HG02852 (cell line): ENCODE results near the gene AMDHD1.

Experiments
- ATAC-seq: cut with Tn5 transposase; IDR thresholded peaks from one replicate; pipeline ENCODE4 v1.9.1; 2021; ENCODE audit warnings: mild to moderate bottlenecking, moderate library complexity; ENCODE audit not compliant: unreplicated experiment

Gene AMDHD1, protein sequence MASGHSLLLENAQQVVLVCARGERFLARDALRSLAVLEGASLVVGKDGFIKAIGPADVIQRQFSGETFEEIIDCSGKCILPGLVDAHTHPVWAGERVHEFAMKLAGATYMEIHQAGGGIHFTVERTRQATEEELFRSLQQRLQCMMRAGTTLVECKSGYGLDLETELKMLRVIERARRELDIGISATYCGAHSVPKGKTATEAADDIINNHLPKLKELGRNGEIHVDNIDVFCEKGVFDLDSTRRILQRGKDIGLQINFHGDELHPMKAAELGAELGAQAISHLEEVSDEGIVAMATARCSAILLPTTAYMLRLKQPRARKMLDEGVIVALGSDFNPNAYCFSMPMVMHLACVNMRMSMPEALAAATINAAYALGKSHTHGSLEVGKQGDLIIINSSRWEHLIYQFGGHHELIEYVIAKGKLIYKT

DNA sequence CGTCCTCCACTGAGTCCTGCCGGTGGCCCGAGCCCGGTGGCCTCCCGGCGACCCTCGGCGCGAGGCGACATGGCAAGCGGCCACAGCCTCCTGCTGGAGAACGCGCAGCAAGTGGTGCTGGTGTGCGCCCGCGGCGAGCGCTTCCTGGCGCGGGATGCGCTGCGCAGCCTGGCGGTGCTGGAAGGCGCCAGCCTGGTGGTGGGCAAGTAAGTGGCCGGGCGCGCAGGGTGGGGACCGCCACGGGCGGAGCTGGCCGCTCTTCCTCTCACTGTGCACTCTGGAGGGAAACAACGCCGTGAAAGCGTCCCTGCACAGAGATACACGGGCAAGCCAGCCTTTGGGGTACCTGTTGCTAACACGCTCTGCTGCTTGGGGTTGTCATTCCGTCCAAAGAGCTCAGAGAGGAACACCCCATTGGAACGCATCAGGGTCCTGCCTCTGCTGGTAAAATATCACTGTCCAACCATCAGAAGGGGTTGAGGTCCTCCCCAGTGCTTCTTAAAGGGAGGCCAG is at the start of gene AMDHD1:
Gene AMDHD1 (plus strand): TSS at position 2 of the 513 bp plus-strand sequence. CDS start 68 bp downstream, at position 70.
- ATAC-seq = peak; percentile 57

DNA sequence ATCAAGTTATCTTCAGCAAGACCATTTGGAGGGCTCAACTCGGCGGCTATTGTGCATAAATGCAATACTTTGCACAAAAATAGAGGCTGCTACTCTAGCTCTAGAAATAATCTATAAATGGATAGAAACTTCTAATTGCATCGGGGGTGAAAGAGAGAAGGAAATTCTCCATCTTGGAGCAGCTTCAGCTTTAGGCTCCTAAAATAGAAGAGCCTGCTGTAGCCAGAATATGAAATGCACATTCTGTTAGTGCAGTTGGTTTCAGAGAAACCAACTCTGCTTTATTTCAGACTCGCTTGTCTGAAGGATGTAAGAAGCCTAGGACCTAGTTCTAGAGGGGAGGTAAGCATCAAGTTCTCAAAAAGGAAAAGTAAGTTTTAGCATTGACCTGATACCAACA is 46.3 kb upstream of the AMDHD1 start:
- ATAC-seq = no peak

DNA sequence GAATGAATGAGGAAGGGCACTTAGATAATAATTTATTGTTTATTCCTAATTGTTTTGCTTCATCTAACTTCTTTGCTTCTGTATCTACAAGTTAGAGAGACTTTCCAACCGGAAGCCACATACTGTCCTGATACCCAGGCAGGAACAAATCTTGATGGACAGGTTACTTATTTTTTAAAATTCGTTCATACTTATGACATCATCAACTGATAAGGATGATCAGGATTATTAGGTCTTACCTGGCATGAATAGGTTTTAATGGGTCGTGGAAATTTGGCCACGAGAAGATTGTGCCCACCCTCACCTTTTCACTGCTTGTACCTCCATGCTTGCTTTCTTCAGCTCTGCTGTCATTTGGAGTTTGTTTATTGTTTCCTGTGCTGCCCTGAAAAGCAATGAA is 45.0 kb upstream of the AMDHD1 start:
- ATAC-seq = no peak

DNA sequence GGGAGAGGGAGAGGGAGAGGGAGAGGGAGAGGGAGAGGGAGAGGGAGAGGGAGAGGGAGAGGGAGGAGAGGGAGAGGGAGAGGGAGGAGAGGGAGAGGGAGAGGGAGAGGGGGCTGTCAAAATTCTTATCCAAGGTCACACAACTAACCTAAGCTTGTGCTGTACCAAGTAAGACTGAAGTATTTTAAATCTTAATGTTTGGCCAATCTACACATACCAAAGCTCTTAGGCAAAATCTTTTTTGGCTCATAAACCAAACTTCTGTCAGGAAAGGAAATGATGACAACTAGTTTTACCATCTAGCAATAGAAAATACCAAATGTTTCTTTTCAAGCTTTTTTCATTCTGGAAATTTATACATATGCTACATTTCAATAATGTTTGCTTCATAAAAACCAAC is 34.6 kb upstream of the AMDHD1 start:
- no peak for ATAC-seq

DNA sequence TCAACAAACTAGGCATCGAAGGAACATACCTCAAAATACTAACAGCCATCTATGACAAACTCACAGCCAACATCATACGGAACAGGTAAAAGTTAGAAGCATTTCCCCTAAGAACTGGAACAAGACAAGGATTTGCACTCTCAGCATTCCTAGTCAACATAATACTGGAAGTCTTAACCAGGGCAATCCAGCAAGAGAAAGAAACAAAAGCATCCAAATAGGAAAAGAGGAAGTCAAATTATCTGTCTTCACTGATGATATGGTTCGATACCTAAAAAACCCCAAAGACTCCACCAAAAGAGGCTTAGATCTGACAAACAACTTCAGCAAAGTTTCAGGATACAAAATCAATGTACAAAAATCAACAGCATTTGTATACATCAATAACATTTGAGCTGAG is 33.3 kb upstream of the AMDHD1 start:
- ATAC-seq = no peak

DNA sequence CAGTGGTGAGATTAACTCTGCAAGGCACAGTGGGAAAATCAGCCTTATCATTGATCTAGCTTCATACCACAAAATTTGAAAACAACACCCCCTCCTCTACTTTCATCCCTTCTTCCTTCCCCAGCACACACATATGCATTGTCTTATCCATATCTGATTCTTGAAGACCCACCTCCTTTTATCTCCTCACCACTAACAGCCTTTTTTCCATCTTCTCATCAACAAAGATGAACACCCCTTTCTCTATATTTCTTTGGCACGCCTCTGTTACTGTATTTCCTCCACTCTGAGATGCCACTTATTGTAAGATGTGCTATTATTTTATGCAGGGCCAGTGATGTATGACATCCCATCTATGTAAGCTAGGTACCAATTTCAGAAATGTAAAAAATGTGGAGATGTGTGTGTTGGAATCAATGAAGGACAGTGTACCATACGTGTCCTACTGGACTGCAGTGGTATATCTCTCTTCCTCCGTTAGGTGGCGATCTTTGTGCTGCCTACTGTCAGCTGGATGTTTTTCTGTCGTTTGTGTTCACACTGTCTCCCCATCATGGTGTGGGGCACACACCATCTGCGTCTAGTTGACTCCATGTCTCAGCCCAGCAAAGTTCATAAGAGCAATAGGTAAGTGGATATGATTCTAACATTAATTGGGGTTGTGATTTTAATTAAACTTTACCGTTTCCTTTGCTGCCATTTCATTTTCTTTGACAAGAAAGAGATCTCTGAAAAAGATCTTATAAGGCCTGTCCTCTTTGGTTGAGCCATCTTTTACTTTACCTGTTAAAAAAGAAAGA is 24.7 kb upstream of the AMDHD1 start:
- ATAC-seq = peak; percentile 79

DNA sequence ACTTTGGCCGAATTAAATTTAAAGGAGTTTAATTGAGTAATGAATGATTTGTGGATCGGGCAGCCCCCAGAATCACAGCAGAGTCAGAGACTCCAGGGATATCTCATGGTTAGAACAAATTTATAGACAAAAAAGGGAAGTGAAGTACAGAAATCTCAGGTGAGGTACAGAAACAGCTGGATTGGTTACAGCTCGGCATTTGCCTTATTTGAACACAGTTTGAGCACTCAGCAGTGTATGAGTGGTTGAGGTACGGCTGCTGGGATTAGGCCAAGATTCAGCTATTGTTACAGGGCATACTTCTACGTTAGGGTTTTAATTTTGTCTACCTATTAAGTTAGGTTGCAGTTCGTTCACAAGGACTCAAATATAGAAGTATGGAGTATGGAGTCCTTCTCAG is 24.0 kb upstream of the AMDHD1 start:
- ATAC-seq = no peak

DNA sequence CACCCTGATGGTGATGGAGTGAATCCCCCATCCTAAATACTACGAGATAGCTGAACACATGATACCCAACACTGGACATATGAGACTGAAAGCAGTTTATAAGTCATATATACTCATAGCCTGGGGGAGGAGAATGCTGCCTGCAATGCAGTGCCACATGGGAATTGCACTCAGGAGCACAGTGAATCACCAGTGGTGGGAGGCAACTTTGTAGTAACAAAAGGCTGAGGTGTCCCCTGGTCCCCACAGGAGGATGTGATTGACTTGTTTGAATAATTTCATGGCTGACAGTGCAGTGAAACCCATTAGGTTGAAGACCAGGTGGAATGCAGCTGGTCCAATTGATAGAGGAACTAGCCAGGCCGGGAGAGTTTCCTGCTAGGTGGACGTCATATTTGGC is 20.9 kb upstream of the AMDHD1 start:
- ATAC-seq = no peak

DNA sequence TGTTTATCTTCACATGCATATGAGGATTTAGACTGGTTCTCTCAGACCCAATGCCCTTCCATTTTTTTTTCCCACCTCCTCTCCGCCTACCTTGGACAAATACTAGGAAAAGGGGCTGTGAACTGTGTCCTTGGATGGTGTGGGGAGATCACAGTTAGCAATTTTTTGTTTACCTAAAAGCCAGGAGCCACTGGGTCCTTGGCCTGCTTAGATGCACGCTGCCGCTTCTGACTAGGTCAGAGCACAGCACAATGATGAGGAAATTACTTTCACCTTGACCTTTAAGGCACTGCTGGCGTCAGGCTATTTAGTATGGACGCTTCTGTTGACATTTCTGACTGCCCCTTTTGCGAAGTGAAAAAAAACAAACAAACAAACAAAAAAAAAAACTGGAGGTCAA is 2.6 kb upstream of the AMDHD1 start:
- ATAC-seq = no peak

DNA sequence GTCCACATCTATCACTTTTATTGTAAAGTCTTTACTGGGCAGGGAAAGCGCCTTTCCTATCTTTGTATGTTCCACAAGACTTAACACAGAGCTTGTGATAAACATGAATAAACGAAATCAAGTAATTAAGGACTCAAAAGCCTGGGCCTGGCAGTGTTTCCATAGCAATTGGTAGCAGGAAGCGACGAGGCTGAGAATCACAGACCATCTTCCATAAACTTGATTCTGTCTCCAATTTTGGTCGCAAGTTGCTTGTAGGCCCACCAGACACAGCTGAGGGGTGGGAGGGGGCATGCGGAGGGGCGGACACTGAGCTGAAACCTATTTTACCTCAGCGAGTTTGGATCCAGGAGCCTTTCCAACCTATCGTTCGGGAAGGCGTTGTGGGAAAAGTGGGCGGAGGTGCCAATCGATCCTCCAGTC is 1.0 kb upstream of the AMDHD1 start:
- no peak for ATAC-seq

DNA sequence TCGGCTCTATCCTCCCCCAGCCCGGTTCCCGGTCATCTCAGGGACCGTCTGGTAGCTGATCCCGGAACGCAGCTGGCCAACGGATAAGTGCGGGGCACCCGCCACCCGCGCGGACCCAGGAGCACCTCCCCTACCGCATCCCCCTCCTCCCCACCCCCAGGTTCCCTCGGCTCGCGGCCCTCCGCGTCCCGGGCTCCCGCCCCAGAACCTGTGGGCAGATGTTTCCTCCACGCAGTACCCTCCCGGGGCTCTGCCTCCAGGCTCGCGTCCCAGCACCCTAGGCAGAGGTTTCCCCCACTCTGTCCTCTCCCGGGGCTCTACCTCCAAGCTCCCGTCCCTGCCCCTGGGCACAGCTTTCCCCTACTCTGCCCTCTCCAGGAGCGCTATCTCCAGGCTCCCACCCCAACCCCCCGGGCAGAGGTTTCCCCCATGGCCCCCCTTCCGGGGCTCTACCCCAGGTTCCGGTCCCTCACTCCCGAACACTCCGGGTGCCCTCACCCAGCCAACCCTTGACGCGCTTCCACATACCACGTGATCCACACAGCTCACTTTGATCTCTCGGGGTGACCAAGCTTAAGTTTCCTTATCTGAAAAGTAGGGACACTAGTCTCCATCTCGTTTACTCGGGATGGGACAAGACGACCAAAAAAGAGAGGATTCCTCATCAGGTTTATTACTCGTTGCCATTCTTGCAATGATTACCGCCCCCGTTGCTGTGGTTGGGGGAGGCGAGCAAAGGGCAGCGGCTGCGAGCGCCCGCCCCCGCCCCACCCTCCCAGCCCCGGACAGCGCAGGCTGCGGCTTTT is 404 bp upstream of the AMDHD1 start, which contains the start of gene CCDC38:
Gene CCDC38 (minus strand): TSS at position 91 of the 806 bp plus-strand sequence. CDS start 6,105 bp downstream, outside the sequence.
- peak; percentile 98 for ATAC-seq

DNA sequence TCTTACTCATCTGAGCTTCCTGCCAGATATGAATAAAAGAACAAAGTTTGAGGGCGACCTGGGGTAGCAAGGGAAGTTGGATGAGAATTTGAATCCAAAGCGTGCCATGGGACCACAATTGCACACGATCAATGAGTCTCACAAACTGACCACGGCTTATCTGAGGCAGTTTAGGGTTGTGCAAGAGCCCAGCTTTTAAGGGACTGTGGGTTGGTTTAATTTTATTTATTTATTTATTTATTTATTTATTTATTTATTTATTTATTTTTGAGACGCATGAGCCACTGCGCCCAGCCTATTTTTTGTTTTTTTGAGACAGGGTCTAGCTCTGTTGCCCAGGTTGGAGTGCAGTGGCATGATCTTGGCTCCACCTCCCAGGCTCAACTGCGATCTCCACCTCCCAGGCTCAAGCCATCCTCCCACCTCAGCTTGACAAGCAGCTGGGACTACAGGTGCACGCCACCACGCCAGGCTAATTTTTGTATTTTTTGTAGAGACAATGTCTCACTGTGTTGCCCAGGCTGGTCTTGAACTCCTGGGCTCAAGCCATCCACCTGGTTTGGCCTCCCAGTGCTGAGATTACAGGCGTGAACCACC is 1.1 kb downstream of the AMDHD1 start:
- ATAC-seq = no peak

DNA sequence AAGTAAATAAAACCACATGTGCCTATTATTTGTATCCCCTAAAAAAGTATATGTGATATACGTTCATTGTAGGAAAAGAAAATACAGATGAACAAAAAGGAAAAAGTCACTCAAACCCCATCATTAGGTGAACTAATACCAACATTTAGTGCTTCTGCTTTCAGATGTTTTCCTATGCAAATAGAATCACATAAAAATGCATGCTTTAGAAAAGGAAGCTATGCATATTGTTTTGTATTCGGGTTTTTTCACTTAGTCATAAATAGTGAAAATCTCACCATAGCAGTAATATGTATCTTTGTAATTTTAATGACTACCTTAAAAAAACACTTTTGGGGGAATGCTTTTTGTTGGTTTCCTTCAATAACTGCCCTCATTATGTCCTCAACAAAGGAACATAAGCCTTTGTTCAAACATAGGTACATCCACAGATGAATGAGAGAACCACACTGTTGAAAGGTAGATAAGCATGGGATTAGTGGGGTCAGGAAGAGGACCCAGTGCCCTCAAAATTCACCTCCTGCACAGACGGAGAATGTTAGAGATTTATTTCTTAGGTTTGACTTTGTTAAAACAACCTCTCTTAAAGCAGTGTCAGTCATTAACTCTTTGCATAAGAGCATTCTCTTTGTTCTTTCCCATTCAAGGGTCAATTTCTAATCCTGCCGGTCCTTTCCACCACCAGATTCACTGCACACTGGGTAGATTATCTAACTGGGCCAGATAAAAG is 6.5 kb downstream of the AMDHD1 start:
- no peak for ATAC-seq

DNA sequence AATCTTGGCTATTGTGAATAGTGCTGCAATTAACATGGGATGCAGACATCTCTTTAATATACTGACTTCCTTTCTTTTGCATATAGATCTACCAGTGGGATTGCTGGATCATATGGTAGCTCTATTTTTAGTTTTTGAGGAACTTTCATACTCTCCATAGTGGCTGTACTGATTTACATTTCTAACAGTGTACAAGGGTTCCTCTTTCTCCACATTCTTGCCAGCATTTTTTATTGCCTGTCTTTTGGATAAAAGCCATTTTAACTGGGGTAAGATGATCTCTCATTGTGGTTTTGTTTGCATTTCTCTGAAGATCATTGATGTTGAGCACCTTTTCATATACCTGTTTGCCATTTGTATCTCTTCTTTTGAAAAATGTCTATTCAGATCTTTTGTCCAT is 8.4 kb downstream of the AMDHD1 start:
- no peak for ATAC-seq

DNA sequence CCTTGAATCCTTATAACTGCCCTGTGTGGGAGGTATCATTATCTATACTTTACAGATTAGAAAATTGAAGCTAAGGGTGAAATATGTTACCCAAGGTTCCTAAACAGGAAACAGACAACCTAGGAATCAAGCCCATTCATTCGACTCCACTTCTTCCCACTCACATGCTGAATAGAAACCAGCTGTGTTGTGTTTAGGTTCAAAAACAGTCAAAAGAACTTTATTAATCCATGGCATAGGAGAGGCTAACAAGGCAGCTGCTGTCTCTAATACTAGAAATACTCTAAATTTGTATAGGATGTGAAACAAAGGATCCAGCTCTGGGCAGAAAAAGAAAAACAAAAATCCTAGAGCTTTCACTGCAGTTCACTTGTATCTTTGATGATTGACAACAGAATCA is 9.9 kb downstream of the AMDHD1 start:
- no peak for ATAC-seq

DNA sequence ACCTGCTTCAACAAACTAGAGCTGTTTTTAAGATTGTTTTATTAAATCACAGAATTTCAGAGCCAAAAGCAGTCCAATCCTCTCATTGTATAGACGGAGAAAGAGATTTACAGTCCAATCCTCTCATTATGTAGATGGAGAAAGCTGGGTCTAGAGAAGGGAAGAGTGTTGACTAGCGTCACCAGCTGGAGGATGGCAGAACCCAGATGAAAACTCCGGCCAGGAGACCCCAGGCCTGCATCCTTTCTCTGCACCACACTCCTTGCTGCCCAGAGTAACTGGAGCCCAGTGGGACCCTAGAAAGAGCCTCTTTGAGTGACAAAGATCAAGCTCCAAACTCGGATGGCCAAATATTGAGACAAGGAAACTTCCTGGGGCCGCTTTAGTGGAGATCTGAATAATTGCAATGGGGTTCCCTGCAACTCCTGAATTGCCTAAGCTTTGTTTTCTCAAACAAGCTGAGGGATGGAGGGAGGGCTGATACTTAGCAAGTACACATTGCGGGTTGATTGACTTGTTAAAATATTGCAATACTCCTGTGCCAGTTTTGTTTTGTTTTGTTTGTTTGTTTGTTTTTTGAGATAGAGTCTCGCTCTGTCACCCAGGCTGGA is 12.5 kb downstream of the AMDHD1 start:
- ATAC-seq = no peak

DNA sequence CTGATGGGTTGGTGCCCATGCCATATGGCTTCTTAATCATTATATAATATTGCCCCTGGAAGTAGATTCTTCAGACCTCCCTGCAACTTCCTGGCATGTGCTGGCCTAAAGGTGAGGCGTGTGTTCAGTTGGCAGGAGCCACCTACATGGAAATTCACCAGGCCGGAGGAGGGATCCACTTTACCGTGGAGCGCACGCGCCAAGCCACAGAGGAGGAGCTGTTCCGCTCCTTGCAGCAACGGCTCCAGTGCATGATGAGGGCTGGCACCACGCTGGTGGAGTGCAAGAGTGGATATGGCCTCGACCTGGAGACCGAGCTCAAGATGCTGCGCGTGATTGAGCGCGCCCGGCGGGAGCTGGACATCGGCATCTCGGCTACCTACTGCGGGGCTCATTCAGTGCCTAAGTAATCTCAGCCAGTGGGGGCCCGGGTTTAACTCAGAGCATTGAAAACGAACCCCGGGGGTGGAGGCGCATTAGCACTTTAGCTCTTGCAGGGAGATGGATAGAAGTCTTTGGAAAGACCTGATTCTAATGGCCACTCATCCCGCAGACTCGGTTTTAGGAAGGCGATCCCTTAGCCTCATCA is 13.5 kb downstream of the AMDHD1 start:
- no peak for ATAC-seq

DNA sequence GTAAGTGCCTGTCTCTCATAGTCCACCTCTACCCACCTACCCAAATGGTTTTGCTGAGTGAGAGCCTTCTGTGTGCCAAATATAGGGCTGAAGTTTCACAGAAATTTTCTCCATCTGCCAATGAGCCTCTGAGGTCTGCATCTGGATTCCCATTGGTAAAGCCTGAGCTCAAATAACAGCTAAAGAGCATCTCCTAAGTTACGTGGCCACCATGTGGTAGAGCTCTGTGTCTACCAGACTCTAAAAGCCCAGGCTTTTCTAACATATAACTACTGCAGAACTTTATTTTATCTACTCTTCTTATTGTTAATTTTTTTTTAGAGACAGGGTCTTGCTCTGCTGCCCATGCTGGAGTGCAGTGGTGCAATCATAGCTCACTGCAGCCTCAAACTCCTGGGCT is 16.0 kb downstream of the AMDHD1 start:
- ATAC-seq = no peak

DNA sequence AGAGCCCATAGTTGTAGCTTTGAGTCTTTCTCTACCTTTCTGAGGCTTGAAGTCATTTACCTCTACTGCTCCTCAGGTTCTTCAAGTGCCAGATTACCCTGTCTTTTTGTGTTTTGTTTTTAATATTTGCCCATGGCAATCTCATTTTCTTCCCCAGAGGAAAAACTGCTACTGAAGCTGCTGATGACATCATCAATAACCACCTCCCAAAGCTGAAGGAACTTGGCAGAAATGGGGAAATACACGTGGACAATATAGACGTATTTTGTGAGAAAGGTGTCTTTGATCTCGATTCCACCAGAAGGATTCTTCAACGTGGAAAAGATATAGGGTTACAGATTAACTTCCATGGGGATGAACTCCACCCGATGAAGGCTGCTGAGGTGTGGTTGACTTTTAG is 17.1 kb downstream of the AMDHD1 start:
- ATAC-seq = no peak
